Transverse colon (tissue), 4 donors: Measurements from ENCODE around the gene FGD5.

Source experiments
- CTCF ChIP-seq, 5 experiments: fragments of 200-600 bp in 3 of 5; fragments of 450-650 bp in 2 of 5; sonication (generic) in 3 of 5; IDR thresholded peaks; 1 replicate in 2 of 5; 2 replicates in 3 of 5; pipeline ENCODE4 v1.5.1; 2016 to 2017; ENCODE audit warnings: antibody characterized with exemption in 5 of 5, inconsistent platforms in 3 of 5, mild to moderate bottlenecking in 2 of 5, moderate library complexity in 1 of 5
- EP300 ChIP-seq: sonication (generic); formaldehyde crosslinking; IDR thresholded peaks from one replicate; pipeline ENCODE4 v1.6.1; 2017; ENCODE audit warnings: antibody characterized with exemption, low read depth
- POLR2A ChIP-seq: fragments of 450-650 bp; IDR thresholded peaks from one replicate; pipeline ENCODE4 v1.6.1; 2016; ENCODE audit warnings: antibody characterized with exemption, mild to moderate bottlenecking, moderate library complexity
- POLR2AphosphoS5 ChIP-seq, 3 donors: sonication (generic); formaldehyde crosslinking; IDR thresholded peaks; one replicate each; pipeline ENCODE4 v1.6.1; 2016; ENCODE audit warnings: antibody characterized with exemption in 3 of 3

- no peak for TF ChIP-seq POLR2A
- no peak for TF ChIP-seq CTCF (IDR thresholded peaks at IDR 0.05)
- TF ChIP-seq EP300, result no peak
- TF ChIP-seq POLR2AphosphoS5 (IDR thresholded peaks at IDR 0.05), result no peak
Measured at GRCh38 chr3:14927308-14927707, 108.5 kb downstream of the FGD5 start.
